Measurements from ENCODE around the gene DZIP1.

DZIP1 gene

GRCh38 chr13:95643936-95644598, 439 bp downstream of the DZIP1 start:
- no peak for DNase-seq (ENCODE audit: low read depth)

- DNase-seq (ENCODE audit: low read depth): no peak
These were observed 953 bp downstream of the DZIP1 start for GRCh38 chr13:95643571-95643935.

- DNase-seq (ENCODE audit: low read depth): no peak
These were observed 1.5 kb downstream of the DZIP1 start for GRCh38 chr13:95642999-95643398.

- no peak for DNase-seq (ENCODE audit: low read depth)
These were observed 2.4 kb downstream of the DZIP1 start for GRCh38 chr13:95642028-95642621.

- DNase-seq (ENCODE audit: low read depth): no peak
These were observed 3.0 kb downstream of the DZIP1 start for GRCh38 chr13:95641291-95642027.

GRCh38 chr13:95636853-95637252, 7.7 kb downstream of the DZIP1 start:
- DNase-seq (ENCODE audit: low read depth): no peak

GRCh38 chr13:95630593-95630992, 13.9 kb downstream of the DZIP1 start:
- no peak for DNase-seq (ENCODE audit: low read depth)

- no peak for DNase-seq (ENCODE audit: low read depth)
These were observed 15.4 kb downstream of the DZIP1 start for GRCh38 chr13:95629071-95629470.

GRCh38 chr13:95628488-95628887, 16.0 kb downstream of the DZIP1 start:
- DNase-seq (ENCODE audit: low read depth): no peak

GRCh38 chr13:95627590-95627989, 16.9 kb downstream of the DZIP1 start:
- no peak for DNase-seq (ENCODE audit: low read depth)

GRCh38 chr13:95626768-95627167, 17.7 kb downstream of the DZIP1 start:
- DNase-seq (ENCODE audit: low read depth): no peak

- no peak for DNase-seq (ENCODE audit: low read depth)
These were observed 20.5 kb downstream of the DZIP1 start for GRCh38 chr13:95624020-95624419.

- DNase-seq (ENCODE audit: low read depth): no peak
These were observed 21.4 kb downstream of the DZIP1 start for GRCh38 chr13:95623141-95623540.

- no peak for DNase-seq (ENCODE audit: low read depth)
These were observed 23.5 kb downstream of the DZIP1 start for GRCh38 chr13:95620825-95621498.

- no peak for DNase-seq (ENCODE audit: low read depth)
These were observed 24.3 kb downstream of the DZIP1 start for GRCh38 chr13:95620030-95620824.

- no peak for DNase-seq (ENCODE audit: low read depth)
These were observed 29.0 kb downstream of the DZIP1 start for GRCh38 chr13:95615539-95615938.

GRCh38 chr13:95614641-95615245, 29.8 kb downstream of the DZIP1 start:
- no peak for DNase-seq (ENCODE audit: low read depth)

GRCh38 chr13:95608640-95609323, 35.7 kb downstream of the DZIP1 start:
- no peak for DNase-seq (ENCODE audit: low read depth)

- no peak for DNase-seq (ENCODE audit: low read depth)
These were observed 37.1 kb downstream of the DZIP1 start for GRCh38 chr13:95607366-95607765.

GRCh38 chr13:95605448-95606125, 38.9 kb downstream of the DZIP1 start:
- no peak for DNase-seq (ENCODE audit: low read depth)

- DNase-seq (ENCODE audit: low read depth): no peak
These were observed 40.0 kb downstream of the DZIP1 start for GRCh38 chr13:95604556-95604915.
